ENCODE measurements around the gene CCDC102A.

- TF ChIP-seq EZH2 (IDR thresholded peaks at IDR 0.05; ENCODE audit: low read depth) (no peak), CTCF (conservative IDR thresholded peaks at IDR 0.05) (no peak)
These were observed 7.8 kb upstream of the CCDC102A start for GRCh38 chr16:57544124-57544653.
